Smooth muscle cell (in vitro differentiated cells): ENCODE data around the gene ELMO1. TPM values are rescaled to one million over a fixed set of nuclear protein-coding genes. Genes with fewer than 3 reads are reported as not detected.

ENCODE experiments used
- DNase-seq: peaks from one replicate; lab custom pipeline; 2025; ENCODE audit not compliant: unreplicated experiment; lab: John Stamatoyannopoulos, UW
- H2AFZ ChIP-seq: fragments of 200-600 bp; sonication (generic); 2 replicates; pipeline ENCODE4 v1.6.0; 2016; ENCODE audit warnings: antibody characterized with exemption, low read depth, mild to moderate bottlenecking
- H3F3A ChIP-seq: fragments of 200-600 bp; sonication (generic); 2 replicates; pipeline ENCODE4 v1.6.0; 2017; ENCODE audit warnings: antibody characterized with exemption, low read depth
- H3K27ac ChIP-seq: fragments of 200-600 bp; sonication (generic); 2 replicates; pipeline ENCODE4 v1.5.1; 2016; ENCODE audit warnings: low read depth, mild to moderate bottlenecking
- H3K27me3 ChIP-seq: fragments of 200-600 bp; sonication (generic); 2 replicates; pipeline ENCODE4 v1.6.1; 2016; ENCODE audit warnings: low read depth, mild to moderate bottlenecking
- H3K36me3 ChIP-seq: fragments of 200-600 bp; sonication (generic); 2 replicates; pipeline ENCODE4 v1.5.1; 2016; ENCODE audit warnings: low read depth
- H3K4me1 ChIP-seq: fragments of 200-600 bp; sonication (generic); 2 replicates; pipeline ENCODE4 v1.5.1; 2016; ENCODE audit warnings: low read depth
- H3K4me2 ChIP-seq: fragments of 200-600 bp; sonication (generic); 2 replicates; pipeline ENCODE4 v1.6.0; 2016; ENCODE audit warnings: mild to moderate bottlenecking
- H3K4me3 ChIP-seq: fragments of 200-600 bp; sonication (generic); 2 replicates; pipeline ENCODE4 v1.5.1; 2016; ENCODE audit warnings: mild to moderate bottlenecking
- H3K79me2 ChIP-seq: fragments of 200-600 bp; sonication (generic); 2 replicates; pipeline ENCODE4 v1.6.0; 2016; ENCODE audit warnings: low read depth, mild to moderate bottlenecking
- H3K9ac ChIP-seq: fragments of 200-600 bp; sonication (generic); 2 replicates; pipeline ENCODE4 v1.6.0; 2016; ENCODE audit warnings: low read depth
- H3K9me3 ChIP-seq: fragments of 200-600 bp; sonication (generic); replicated peaks from 2 replicates; pipeline ENCODE4 v1.5.1; 2016; ENCODE audit warnings: low read depth
- H4K20me1 ChIP-seq: fragments of 200-600 bp; sonication (generic); 2 replicates; pipeline ENCODE4 v1.6.0; 2016; ENCODE audit warnings: low read depth
- CTCF ChIP-seq: fragments of 200-600 bp; sonication (generic); IDR thresholded peaks from 2 replicates; pipeline ENCODE4 v1.5.1; 2017; ENCODE audit warnings: borderline replicate concordance, mild to moderate bottlenecking, antibody characterized with exemption; ENCODE audit not compliant: insufficient read depth, poor library complexity, severe bottlenecking
- WGBS: methylation state at CpG from one replicate; pipeline ENCODE4 v1.1.7; 2016; ENCODE audit warnings: low lambda C conversion rate; 5-methylcytosine and 5-hydroxymethylcytosine counted together
- polyA plus RNA-seq: library from polyadenylated mRNA; unstranded; fragments of >200 nt; fragmentation: Nextera tagmentation; extraction: Ambion mirVana; gene quantifications from 2 replicates; pipeline ENCODE4 v1.2.1, GENCODE V29; 2016
- total RNA-seq: library from RNA; depleted of rRNA; stranded (reverse); fragments of >200 nt; gene quantifications from 2 replicates; pipeline ENCODE4 v1.2.3, GENCODE V29; 2014

Gene ELMO1
- total and polyA plus RNA-seq, 2 experiments from 2014 or later: 8.2 to 36.0 TPM

DNA sequence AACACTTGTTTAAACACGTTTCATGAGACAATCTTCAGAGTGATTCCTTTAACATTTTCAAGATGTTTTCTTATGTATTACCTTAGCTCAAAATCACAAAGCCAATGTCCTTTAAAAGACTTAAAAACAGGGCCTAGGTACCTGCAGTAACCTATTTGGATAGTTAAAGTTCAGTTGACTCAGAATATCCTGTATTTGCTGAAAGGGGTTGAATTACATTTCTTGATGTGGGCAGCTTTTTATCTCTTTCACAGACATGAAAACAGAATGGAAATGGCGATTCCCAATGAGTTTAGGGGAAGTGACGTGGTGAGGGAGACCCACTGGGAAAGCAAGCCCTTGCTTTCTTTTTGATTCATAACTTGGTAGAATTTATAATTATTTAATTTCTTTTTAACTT is 400.0 kb downstream of the ELMO1 start:
- no peak overlapping the region for H3K9ac ChIP-seq
- H3F3A ChIP-seq: no peaks in the 10 kb centered on the region
- 89% methylated on average over 3 of the region's 3 CpGs for WGBS
- H3K27me3 ChIP-seq: no peaks in the 10 kb centered on the region
- no peak overlapping the region for H3K4me2 ChIP-seq
- H3K27ac ChIP-seq: no peak overlapping the region
- TF ChIP-seq CTCF: no peak
- H2AFZ ChIP-seq: no peak overlapping the region
- no peak for DNase-seq
- no peaks in the 10 kb centered on the region for H3K36me3 ChIP-seq
- H3K79me2 ChIP-seq: no peaks in the 10 kb centered on the region
- H3K4me1 ChIP-seq: peaks cover 11% of the 10 kb centered on the region
- H3K9me3 ChIP-seq: no peaks in the 10 kb centered on the region
- no peaks in the 10 kb centered on the region for H4K20me1 ChIP-seq
- no peak overlapping the region for H3K4me3 ChIP-seq

DNA sequence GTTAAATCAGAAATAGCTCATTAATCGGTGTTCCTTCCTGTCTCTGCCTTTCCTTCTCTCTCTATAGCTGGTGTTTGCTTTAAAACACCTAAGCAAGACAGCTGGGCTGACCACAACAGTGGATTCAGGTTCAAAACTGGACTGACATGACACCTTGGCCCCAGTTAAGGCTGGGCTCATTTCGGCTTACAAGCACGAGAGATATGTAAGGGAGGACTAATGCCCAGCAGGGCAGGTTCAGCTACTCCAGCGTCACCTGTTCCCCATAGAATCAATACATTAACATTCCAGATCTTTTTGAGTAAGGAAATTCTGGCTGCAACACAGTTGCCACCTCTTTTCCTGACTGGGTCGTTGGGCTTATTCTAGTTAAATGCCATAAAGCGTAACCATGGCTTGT is 401.4 kb downstream of the ELMO1 start:
- Histone ChIP-seq H3K4me3 (no peak overlapping the region), H3F3A (no peaks in the 10 kb centered on the region), H3K79me2 (no peaks in the 10 kb centered on the region), H3K9me3 (no peaks in the 10 kb centered on the region), H3K4me2 (no peak overlapping the region), H2AFZ (no peak overlapping the region), H3K36me3 (no peaks in the 10 kb centered on the region), H3K27me3 (no peaks in the 10 kb centered on the region), H3K9ac (no peak overlapping the region), H4K20me1 (no peaks in the 10 kb centered on the region), H3K4me1 (peaks cover 11% of the 10 kb centered on the region), H3K27ac (no peak overlapping the region)
- DNase-seq: no peak
- no peak for TF ChIP-seq CTCF
- WGBS: 74% methylated on average over 6 of the region's 6 CpGs

- WGBS: 96% methylated on average over 2 of the region's 2 CpGs
- no peaks in the 10 kb centered on the region for H3K9me3 ChIP-seq
- H3K36me3 ChIP-seq: no peaks in the 10 kb centered on the region
- H3K4me2 ChIP-seq: no peak overlapping the region
- H3K27ac ChIP-seq: no peak overlapping the region
- no peaks in the 10 kb centered on the region for H4K20me1 ChIP-seq
- H3K79me2 ChIP-seq: no peaks in the 10 kb centered on the region
- peaks cover 11% of the 10 kb centered on the region for H3K4me1 ChIP-seq
- H3K27me3 ChIP-seq: no peaks in the 10 kb centered on the region
- no peaks in the 10 kb centered on the region for H3F3A ChIP-seq
- H3K4me3 ChIP-seq: no peak overlapping the region
- no peak for TF ChIP-seq CTCF
- no peak overlapping the region for H2AFZ ChIP-seq
- no peak overlapping the region for H3K9ac ChIP-seq
- no peak for DNase-seq
Observed at GRCh38 chr7:37046531-37047079, 402.1 kb downstream of the ELMO1 start.

DNA sequence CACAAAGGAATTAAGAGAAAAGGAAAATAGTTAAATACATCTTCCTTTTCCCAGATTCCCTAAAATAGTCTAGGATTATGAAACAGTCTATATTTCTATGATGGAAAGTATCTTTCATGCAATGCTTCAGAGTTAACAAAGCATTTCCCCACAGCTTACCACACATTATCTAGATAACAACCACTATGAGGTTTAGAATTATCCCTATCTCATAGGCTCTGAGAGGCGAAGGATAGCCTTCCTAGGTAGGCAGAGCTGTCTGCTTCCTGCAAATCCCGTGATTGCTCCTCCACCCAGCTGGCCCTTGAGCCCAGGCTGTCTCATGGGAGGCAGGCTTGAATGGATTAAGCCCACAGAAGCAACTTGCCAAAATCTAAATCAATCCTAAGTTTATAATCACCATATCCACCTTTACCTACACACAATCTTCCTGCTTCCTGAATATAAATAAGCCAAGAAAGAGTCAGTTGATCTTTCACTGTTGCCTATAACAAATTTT is 402.9 kb downstream of the ELMO1 start:
- DNase-seq: no peak
- no peak for TF ChIP-seq CTCF
- H2AFZ ChIP-seq: no peak overlapping the region
- H3K36me3 ChIP-seq: no peaks in the 10 kb centered on the region
- no peak overlapping the region for H3K4me2 ChIP-seq
- WGBS: 52% methylated on average over 2 of the region's 2 CpGs
- H3K27ac ChIP-seq: no peak overlapping the region
- H3K27me3 ChIP-seq: no peaks in the 10 kb centered on the region
- H3K4me1 ChIP-seq: peaks cover 11% of the 10 kb centered on the region
- no peaks in the 10 kb centered on the region for H4K20me1 ChIP-seq
- H3K4me3 ChIP-seq: no peak overlapping the region
- H3K9ac ChIP-seq: no peak overlapping the region
- H3F3A ChIP-seq: no peaks in the 10 kb centered on the region
- H3K9me3 ChIP-seq: no peaks in the 10 kb centered on the region
- no peaks in the 10 kb centered on the region for H3K79me2 ChIP-seq
